Hematopoietic multipotent progenitor cell treated with erythropoietin and hydrocortisone succinate and interleukin-3 and kit ligand, for 15 days (in vitro differentiated cells): Measurements from ENCODE around the gene HHIPL1.

Experiments
- DNase-seq: peaks from one replicate; pipeline ENCODE4 v3.0.0-alpha.2; 2015; ENCODE audit warnings: low spot score

Gene HHIPL1

DNA sequence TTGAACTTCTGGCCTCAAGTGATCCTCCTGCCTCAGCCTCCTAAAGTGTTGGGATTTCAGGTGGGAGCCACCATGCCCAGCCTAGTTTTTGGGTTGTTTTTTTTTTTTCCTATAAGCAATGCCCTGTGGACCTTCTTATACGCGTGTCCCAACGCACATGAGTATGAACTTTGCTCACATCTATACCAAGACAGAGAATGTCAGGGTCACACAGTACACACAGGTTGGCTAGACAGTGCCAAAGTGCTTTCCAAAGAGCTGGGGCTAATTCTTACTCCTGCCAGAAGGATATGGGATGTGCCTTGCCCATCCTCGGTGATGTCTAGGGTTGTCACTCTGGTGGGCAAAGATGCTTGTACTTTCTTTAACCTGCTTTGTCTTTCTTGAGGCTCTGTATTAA, 33.3 kb upstream of the HHIPL1 start:
- no peak for DNase-seq

DNA sequence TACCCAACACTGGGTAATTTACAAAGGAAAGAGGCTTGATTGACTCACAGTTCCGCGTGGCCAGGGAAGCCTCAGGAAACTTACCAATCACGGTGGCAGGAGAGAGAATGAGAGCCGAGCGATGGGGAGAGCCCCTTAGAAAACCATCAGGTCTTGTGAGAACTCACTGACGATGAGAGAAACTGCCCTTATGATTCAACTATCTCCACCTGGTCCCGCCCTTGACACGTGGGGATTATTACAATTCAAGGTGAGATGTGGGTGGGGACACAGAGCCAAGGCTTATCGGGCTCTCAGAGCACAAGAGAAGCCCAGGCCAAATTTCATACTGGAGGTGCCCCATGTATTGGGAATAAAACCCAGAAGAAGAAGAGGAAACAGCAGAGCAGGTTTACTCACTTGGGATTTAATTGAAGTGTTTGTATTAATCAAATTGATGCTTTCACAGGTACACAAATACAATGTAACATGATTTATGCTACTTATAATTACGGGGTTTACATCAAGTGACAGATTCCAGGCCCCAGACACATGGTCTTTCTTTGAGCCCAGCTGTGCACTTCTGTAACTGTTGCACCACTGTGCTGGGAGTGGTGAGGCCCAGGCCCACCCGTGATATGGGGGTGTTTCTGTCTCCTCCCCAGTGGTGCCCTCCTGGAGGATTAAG, 32.7 kb upstream of the HHIPL1 start:
- DNase-seq = no peak

DNA sequence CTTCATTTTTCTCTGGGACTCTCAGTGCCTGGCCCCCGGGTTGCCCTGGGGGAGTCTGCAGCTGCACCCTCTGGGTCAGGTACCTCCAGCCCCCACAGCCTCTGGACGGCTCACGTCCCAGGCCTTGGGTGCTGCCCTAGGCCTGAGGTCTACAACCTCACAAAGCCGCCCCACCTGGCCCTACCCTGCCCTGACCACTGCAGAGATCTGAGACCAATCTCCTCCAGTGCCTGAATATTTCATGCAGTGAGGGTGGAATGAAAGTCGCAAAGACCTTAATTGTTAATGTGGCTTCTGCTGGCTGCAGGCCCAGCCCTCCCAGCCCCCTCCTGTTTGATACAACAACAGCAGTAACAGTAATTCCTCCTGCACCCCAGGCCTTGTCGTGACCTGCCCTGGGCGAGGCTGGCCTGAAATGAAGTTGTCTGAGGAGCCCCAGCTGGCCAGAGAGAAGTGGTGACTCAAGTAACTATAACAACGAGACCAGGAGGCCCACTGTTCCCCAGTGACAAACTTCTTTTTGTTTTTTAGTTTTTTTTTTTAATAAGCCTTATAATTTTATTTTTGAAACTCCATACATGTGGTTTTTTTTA, 32.1 kb upstream of the HHIPL1 start:
- DNase-seq = no peak

DNA sequence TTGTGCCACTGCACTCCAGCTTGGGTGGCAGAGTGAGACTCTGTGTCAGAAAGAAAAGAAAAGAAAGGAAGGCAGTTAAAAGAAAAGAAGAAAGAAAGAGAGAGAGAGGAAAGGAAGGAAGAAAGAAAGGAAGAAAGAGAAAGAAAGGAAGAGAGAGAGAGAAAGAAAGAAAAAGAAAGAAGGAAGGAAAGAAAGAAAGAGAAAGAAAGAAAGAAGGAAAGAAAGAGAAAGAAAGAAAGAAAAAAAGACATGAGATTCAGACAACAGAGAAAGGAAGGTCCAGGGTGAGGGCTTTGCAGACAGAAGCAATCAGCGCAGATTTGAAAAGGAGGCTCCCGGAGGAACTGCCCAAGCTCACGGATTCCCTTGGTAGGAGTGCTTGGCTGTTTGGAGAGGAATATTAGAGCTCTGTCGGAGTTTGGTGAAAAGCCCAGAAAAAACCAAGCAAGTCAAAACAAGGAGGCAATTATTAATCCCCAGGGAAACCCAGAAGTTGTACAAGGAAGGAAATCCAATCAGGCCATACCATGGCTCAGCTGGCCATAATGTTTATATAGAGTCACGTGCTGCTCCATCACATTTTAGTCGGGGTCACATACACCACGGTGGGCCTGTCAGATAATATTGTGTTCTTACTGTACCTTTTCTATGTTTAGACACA, 29.3 kb upstream of the HHIPL1 start:
- no peak for DNase-seq

DNA sequence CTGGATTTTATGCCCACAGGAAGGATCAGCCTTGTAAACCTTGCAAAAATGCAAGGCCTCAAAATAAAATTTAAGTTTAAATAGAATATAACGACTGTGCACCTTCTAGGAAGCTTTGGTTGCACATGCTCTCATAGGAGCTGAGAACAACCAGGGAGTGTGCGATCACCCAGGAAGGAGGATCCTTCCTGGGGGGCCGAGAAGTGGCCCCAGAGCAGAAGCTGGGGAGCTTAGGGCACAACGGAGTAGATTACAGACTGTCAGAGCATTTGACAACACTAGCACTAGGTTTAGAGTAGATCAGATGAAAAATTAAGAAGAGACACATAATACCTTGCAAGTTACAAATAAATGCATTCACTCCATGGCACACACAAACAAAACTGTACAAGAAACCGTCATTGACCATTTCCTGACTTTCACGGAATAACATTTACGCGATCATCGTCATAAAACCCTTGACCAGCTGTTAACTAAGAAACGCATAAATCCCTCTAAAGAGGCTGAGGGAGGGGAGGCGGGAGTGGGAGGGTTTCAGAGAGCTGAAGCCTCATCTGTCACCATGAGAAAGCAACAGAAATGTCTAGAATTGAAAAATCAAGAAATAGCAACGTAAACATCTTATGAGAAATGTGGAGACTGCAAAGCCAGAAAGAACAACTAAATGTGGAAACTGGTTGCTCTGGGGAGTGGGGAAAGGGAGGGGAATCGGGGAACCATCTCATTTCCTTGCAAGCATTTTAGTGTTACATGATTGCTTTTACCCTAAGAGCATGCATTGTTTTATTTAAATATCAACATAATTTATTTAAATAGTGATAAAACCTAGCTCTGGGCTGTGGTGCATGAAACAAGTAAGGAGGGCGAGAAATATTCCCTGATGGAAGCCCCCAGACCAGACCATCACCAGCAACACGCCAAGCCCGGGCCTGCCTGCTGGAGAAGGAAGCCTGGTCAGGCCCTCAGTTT, 27.8 kb upstream of the HHIPL1 start:
- DNase-seq = no peak

DNA sequence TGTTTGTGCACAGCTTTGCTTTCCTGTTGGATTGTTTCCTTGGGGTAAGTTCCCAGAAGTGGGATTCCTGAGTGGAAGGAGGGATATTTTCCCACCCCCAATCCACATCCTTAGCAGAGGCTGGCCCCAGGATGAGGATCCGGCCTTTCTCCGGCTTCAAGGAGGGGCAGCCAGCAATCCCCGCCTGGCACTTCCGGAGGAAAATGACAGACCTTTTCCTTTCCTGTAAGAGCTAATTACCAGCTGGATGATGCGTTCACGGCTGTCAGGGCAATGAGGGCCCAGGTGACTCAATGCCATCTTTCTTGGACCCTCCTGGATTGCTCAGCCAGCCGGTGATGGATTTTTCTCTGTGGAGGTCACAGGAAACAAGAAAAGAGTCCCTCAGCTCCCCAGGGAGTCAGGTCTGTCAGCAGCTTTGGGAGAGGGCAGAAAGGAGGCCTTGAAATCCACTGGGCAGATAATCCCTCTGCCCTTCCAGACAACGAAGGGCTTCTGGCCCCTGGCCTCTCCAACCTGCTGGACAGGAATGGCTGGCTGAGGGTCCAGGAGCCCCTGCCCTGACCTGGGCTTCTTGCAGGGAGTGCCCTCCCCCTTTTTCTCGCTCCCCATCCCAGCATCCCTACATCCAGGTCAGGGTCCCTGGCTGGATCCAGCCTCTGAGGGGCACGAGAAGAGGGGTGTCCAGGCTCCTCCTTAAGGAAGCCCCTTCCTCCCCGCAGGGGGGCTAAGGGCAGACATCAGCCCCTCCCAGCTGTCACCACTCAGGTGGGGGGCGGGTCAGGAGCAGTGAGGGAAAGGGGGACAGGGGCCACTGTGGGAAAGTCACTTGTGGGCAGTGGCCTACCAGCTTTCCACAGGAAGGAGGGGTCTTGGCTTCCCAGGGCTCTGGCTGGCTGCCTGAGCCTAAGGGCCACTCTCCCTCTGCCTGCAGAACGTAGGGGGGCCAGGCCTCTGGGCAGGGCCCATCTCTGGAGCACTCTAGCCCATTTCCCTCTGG, 24.8 kb upstream of the HHIPL1 start:
- DNase-seq = no peak

DNA sequence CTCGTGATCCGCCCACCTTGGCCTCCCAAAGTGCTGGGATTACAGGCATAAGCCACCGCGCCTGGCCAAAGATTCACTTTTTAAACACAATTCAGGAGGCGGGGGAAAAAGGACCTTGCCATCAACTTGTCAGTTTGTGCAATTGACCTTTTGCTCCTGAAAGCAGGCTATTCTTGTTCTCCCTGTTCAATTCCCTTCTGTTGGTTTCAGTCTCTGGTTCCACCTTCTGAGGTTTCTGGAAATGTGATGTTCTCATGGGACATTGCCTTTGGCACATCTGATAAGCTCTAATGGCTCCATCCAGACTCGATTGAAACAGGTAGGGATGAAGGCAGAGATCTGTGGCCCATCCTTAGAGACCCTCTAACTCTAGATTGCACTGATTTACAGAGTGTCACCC, 23.0 kb upstream of the HHIPL1 start:
- DNase-seq = no peak

DNA sequence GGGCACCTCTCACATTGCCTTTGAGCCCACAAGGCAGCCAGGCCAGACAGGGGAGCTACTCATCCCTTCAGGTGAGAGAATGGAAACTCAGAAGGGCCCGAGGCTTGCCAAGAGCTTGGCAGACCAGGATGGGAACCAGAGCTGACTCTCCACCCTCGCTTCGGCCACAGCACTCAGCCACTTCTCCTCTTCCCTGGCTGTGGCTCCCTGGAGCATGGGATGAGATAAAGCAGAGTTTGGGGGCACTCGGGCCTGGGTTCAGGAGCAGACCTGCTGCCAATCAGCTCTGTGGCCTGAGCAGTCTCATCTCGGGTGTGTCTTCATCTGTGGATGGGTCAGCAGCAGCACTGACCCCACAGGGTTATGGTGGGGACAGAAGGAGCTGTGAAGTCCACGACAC, 20.9 kb upstream of the HHIPL1 start:
- DNase-seq = no peak

DNA sequence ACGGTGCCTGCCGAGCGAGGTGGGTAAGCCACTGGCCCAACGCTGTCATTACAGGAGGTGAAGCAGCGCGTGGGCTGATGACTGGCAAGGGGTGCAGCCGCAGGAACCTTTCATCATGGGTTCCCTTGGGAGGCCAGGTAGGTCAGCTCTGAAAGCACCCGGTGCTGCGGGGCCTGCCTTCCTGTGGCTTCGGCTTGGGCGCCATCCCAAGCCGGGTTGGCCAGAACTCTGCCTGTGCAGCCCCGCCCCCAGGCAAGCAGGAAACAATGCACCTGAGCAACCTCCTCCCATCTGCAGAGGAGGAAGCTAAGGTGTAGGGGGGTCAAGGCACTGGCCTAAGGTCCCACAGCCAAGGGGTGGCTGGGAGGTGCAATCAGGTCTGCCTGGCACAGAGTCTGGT, 20.0 kb upstream of the HHIPL1 start:
- DNase-seq = no peak

DNA sequence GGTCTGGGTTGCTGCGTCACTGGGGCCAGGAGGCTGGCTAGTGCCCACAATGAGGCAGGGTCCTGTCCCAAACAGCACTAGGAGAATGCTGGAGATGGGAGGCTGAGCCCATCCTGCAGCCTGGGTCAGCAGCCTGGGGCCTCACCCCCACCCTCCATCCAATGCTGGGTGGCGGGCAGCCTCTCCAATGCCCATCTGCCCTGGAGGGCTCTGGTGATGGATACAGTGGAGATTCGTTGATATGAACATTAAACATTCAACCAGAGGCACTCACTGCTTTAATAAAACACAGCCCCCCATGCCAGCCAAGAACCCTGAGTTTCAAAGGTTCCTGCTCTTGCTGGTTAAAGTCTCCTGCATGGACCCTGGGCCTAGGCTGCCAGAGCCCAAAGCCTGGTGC, 19.5 kb upstream of the HHIPL1 start:
- no peak for DNase-seq

DNA sequence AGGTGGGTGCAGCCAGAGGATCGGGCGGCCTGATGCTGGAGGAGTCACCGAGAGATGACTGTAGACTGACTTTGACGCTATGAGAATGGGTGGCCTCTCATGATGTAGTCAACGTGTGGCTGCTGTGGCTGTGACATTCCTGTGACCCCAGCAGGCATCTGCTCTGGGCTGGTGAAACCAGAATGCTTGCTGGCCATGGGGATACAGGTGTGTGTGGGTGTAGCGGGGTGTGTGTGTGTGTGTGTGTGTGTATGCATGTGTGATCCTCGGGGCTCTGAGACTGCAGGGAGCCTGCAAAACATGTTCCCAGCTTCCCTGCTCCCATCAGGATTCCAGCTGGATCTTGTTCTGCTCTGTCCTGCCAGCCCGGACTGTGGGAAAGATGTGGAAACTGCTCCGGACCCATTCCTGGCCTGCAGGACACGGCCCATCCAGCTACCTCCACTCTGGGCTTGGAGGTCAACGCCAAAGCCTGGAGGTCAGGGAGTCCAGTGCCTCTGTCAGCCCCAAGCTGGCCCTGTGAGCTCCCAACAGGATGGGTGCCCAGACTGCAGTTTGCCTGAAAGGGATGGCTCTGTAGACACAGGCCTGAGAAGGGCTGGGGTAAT, 18.8 kb upstream of the HHIPL1 start:
- DNase-seq = no peak

DNA sequence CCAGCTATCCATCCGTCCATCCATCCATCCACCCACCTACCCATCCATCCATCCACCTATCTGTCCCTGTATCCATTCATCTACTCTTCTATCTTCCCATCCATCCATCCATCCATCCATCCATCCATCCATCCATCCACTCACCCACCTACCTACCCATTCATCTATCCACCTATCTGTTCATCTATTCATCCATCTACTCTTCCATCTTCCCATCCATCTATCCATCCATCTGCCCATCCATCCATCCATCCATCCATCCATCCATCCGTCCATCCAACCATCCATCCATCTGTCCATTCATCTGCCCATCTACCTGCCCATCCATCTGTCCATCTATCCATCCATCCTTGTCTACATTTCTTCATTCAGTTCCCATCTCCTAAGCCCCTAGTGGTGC, 17.8 kb upstream of the HHIPL1 start:
- DNase-seq = no peak

DNA sequence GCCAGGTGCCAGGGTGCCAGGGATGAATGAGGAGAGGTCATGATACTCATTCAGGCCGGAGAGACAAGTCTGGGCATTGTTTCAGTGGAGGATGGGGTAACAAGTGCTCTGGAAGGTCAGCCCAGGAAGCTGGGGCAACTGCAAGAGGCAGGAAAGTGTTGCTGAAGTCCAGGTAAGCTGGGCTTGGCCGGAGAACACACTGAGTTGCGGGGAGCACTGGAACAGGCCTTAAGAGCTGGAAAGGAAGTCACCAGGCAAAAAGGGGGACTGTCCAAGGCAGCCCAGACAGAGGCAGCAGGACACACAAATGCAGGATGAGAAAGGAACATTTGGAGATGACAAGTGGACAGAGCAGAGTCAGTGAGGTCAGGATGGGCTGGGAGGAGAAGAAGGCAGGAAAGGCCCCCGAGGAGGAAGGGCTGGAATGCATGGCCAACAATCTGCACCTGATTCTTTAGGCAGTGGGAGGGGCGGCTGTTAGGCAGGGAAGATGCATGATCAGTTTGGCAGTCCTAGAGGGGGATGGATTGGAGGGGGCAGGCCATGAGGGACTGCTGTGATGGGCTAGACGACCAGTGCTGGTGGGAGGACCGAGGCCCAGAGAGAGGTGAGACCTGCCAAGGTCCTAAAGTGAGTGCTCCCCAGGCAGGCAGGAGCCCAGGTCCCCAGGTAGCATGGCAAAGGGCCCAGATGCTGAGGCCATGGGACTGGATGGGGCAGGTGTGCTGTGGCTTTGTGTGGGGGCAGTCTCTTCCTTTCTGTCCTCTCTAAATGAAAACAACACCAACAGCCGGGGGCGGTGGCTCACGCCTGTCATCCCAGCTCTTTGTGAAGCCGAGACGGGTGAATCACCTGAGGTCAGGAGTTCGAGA, 17.2 kb upstream of the HHIPL1 start:
- no peak for DNase-seq

DNA sequence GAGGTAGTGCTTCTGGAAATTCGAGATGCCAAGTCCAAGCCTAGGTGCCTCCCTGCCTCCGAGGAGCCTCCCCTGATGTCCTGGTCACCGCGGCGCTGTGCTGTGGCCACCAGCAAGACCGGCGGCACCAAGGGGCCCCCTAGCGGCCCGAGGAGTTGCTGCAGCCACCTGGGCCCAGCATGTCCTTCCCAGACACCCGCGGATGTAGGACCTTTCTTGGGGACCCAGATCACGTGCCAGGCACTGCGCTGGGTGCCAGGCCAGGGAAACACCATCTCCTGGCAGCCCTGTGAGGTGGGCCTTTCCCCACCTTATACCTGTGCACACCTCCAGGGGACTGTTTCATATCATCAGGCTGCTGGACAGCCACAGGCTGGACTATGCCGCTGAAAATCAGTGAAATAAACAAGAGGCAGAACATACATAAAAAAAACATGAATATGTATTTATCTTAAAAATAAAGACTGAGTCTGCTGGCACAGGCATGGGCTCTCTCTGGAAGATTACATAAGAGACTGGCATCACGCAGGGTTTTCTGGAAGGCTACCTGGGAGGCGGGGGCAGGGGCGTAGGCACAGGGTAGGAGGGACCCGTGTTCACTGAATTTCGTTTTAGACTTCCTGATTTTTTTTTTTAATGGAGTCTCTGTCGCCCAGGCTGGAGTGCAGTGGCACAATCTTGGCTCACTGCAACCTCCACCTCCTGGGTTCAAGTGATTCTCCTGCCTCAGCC, 15.9 kb upstream of the HHIPL1 start:
- DNase-seq = peak; percentile 41

DNA sequence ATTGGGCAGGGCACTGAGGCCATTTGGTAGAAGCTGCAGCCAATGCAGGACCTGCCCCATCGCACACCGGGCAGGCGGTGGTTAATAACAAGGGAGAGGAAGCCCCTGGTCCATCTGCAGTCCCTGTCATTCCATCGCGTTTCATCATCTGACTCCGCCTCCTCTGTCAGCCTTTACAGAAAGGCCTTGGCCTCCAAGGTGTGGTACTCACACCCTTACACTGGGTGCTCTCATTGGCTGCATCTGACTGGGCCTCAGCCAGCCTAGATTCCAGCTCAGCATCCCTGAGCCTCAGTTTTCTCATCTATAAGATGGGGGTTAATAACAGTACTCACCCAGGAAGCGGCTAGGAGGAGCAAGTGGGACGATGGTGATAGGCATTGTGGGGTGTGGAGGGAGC, 14.7 kb upstream of the HHIPL1 start:
- DNase-seq = no peak

DNA sequence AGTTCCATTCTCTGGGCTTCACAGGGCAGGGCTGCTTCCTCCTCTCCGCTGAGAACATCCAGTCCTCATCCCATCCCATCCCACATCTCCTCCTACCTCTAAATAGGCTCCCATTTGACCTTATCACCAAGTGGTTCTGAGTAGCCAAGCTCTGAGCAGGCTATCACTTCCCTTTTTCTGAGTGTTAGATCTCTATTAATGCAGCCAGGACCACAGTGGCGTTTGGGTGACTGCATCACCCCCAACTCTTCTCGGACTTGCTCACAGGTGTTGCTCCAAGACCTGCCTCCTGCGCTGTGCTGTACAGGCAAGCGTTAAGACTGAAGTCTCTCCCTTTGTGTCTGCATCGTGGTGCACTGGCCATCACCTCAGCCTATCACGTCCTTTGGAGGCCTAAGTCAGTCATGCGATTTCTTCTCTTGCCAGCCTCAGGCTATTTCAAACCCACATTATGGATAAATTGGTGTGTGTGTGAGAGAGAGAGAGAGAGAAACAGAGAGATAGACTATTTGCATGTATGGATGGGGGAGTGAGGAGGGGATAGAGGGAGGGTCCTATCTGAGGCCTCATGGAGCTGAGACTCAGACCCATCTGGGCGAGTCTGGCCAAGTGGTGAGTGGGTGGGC, 12.4 kb upstream of the HHIPL1 start:
- DNase-seq = no peak

DNA sequence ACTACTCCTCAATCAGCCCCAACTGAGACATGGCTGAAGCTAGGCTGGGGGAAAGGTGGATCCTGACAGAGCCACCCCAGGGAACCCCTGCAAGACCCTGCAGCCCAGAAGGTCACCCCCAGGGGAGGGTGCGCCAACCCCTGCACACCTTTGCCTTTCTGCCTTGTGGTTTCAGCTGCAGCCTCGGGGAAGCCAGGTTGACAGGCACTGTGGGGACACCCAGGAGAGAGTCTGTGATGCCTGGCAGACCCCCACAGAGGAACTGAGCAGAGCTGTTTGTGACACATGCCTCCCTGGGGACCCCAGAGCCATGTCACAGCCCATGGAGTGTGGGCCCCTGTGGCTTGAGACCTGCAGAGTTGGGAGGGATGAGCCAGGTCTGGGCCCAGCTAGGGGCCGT, 11.8 kb upstream of the HHIPL1 start:
- no peak for DNase-seq

DNA sequence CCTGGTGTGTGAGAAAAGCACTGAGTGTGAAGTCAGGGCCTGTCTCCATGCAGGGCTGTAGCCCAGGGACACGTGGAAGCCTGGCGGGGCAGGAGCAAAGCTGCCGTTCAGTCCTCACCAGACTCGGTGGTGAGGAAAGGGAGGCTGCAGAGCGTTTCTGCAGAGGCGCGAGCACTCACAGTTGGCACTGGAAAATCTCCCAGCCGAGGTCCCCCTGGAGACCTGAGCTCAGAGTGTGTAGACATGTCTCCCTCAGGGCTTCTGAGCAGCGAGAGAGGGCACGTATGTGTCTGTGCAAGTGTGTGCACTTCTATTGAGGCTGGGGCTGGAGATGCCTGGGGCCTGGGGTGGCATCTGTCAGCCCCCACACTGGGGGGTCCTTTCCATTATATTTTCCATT, 11.0 kb upstream of the HHIPL1 start:
- no peak for DNase-seq

DNA sequence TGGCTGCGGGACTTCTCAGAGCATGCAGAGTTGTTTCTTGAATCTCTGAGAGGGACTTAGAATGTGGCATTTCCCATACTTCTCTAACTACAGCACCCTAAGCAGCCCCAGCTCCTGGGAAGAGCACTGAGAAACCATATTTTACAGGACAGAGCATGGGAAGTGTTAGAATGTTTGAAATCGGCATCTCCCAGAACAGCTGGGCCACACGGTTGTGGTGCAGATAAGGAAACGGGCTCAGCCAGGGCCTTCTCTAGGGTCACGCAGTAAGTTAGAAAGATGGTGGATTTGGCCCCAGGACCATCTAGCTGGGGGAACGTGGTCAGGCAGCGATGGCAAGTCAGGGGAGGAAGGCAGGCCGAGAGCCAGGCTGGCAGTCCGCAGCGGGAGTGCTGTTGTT, 10.5 kb upstream of the HHIPL1 start:
- DNase-seq = no peak
